Liver (tissue), 9 donors: ENCODE data around the gene PLXNA2. TPM values are rescaled to one million over a fixed set of nuclear protein-coding genes. Genes with fewer than 3 reads are reported as not detected.
A peak's percentile ranks its signal among the peaks of the same experiment; 100 is the strongest.

ENCODE experiments used
- DNase-seq: peaks from one replicate; pipeline ENCODE4 v3.0.0-alpha.2; 2017; ENCODE audit warnings: low spot score
- H3K27ac ChIP-seq, 2 donors: one replicate each; pipeline ENCODE4 v1.7.0; 2013; ENCODE audit warnings: inconsistent platforms in 2 of 2, low read length in 2 of 2, control low read depth in 1 of 2, low read depth in 1 of 2, mild to moderate bottlenecking in 1 of 2
- H3K27me3 ChIP-seq, 4 donors: one replicate each; pipeline versions ENCODE4 v1.6.1 to v1.7.0; 2013; ENCODE audit warnings: low read length in 3 of 4, inconsistent platforms in 1 of 4, mild to moderate bottlenecking in 1 of 4, moderate library complexity in 1 of 4; ENCODE audit not compliant: control insufficient read depth in 4 of 4, insufficient read depth in 4 of 4
- H3K36me3 ChIP-seq, 4 donors: one replicate each; pipeline versions ENCODE4 v1.6.1 to v1.7.0; 2013; ENCODE audit warnings: low read length in 3 of 4, mild to moderate bottlenecking in 3 of 4, low read depth in 1 of 4, moderate library complexity in 1 of 4; ENCODE audit not compliant: control insufficient read depth in 4 of 4, insufficient read depth in 3 of 4
- H3K4me1 ChIP-seq, 4 donors: one replicate each; pipeline versions ENCODE4 v1.6.1 to v1.7.0; 2013; ENCODE audit warnings: low read length in 3 of 4, mild to moderate bottlenecking in 3 of 4, moderate library complexity in 1 of 4; ENCODE audit not compliant: control insufficient read depth in 4 of 4, insufficient read depth in 4 of 4
- H3K4me3 ChIP-seq, 3 donors: one replicate each; pipeline versions ENCODE4 v1.6.1 to v1.7.0; 2013; ENCODE audit warnings: low read length in 3 of 3, control low read depth in 1 of 3, low read depth in 1 of 3, mild to moderate bottlenecking in 1 of 3
- H3K9ac ChIP-seq, 2 donors: one replicate each; pipeline ENCODE4 v1.7.0; 2013; ENCODE audit warnings: low read length in 2 of 2, mild to moderate bottlenecking in 2 of 2, moderate library complexity in 2 of 2, control low read depth in 1 of 2, low read depth in 1 of 2
- H3K9me3 ChIP-seq, 4 donors: one replicate each; pipeline versions ENCODE4 v1.6.1 to v1.7.0; 2013; ENCODE audit warnings: low read length in 3 of 4; ENCODE audit not compliant: control insufficient read depth in 4 of 4
- CTCF ChIP-seq: fragments of 150-350 bp; IDR thresholded peaks from 2 replicates; pipeline ENCODE4 v1.5.1; 2017; ENCODE audit warnings: improper control_type of control experiment, low read depth, low read length; ENCODE audit not compliant: missing input control
- EGR1 ChIP-seq, 2 donors: IDR thresholded peaks; 2 replicates each; pipeline ENCODE4 v1.6.1; 2016 to 2018; ENCODE audit warnings: antibody characterized with exemption in 2 of 2, low read depth in 2 of 2
- FOXA1 ChIP-seq: IDR thresholded peaks from 2 replicates; pipeline ENCODE4 v1.6.1; 2016; ENCODE audit warnings: antibody characterized with exemption
- FOXA2 ChIP-seq: IDR thresholded peaks from 2 replicates; pipeline ENCODE4 v1.6.1; 2016; ENCODE audit warnings: antibody characterized with exemption
- HNF4A ChIP-seq, 2 donors: conservative IDR thresholded peaks; 2 replicates each; pipeline ENCODE4 v1.6.1; 2016; ENCODE audit warnings: antibody characterized with exemption in 2 of 2, mild to moderate bottlenecking in 2 of 2
- HNF4G ChIP-seq: IDR thresholded peaks from 2 replicates; pipeline ENCODE4 v1.6.1; 2016; ENCODE audit warnings: antibody characterized with exemption
- JUND ChIP-seq, 2 donors: IDR thresholded peaks; 2 replicates each; pipeline ENCODE4 v1.6.1; 2016; ENCODE audit warnings: antibody characterized with exemption in 2 of 2
- NR2F2 ChIP-seq: IDR thresholded peaks from 2 replicates; pipeline ENCODE4 v1.6.1; 2016; ENCODE audit warnings: antibody characterized with exemption
- RAD21 ChIP-seq, 2 donors: IDR thresholded peaks; 2 replicates each; pipeline ENCODE4 v1.6.1; 2016; ENCODE audit warnings: antibody characterized with exemption in 2 of 2, mild to moderate bottlenecking in 2 of 2
- REST ChIP-seq: IDR thresholded peaks from 2 replicates; pipeline ENCODE4 v1.6.1; 2016; ENCODE audit warnings: antibody characterized with exemption, mild to moderate bottlenecking
- RXRA ChIP-seq, 2 donors: IDR thresholded peaks; 2 replicates each; pipeline ENCODE4 v1.6.1; 2017 to 2018; ENCODE audit warnings: antibody characterized with exemption in 2 of 2, mild to moderate bottlenecking in 1 of 2
- SP1 ChIP-seq: IDR thresholded peaks from 2 replicates; pipeline ENCODE4 v1.6.1; 2018; ENCODE audit warnings: antibody characterized with exemption, mild to moderate bottlenecking
- TAF1 ChIP-seq: conservative IDR thresholded peaks from 2 replicates; pipeline ENCODE4 v1.6.1; 2016; ENCODE audit warnings: antibody characterized with exemption, mild to moderate bottlenecking
- YY1 ChIP-seq: IDR thresholded peaks from 2 replicates; pipeline ENCODE4 v1.6.1; 2016; ENCODE audit warnings: antibody characterized with exemption, mild to moderate bottlenecking
- WGBS: extraction: QIAGEN DNeasy Blood & Tissue Kit; methylation state at CpG from one replicate; pipeline ENCODE4 v1.1.7; 2013; 5-methylcytosine and 5-hydroxymethylcytosine counted together
- polyA plus RNA-seq, 2 donors: library from polyadenylated mRNA; stranded (reverse) in 1 of 2; unstranded in 1 of 2; fragments of 200-250 nt in 1 of 2; fragments of >200 nt in 1 of 2; fragmentation: Nextera tagmentation in 1 of 2; extraction: Ambion mirVana in 1 of 2; gene quantifications; one replicate each; pipeline versions ENCODE4 v1.2.1 to v1.2.3, GENCODE V29; 2013 to 2015
- total RNA-seq, 2 donors: library from RNA; depleted of rRNA; stranded (reverse); fragments of >200 nt; gene quantifications; one replicate each; pipeline ENCODE4 v1.2.3, GENCODE V29; 2014
- TF ChIP-seq, protein P1 (sequence below): IDR thresholded peaks from 2 replicates; pipeline ENCODE4 v1.6.1; 2016; ENCODE audit warnings: antibody characterized with exemption
- TF ChIP-seq, protein P2 (sequence below): IDR thresholded peaks from 2 replicates; pipeline ENCODE4 v1.6.1; 2016; ENCODE audit warnings: antibody characterized with exemption
- donor health status: healthy.
- donor health status: healthy.
- donor health status: healthy.
- donor health status: healthy.
- donor health status: healthy.

Gene PLXNA2
- total and polyA plus RNA-seq, 4 donors = 1.8 to 9.2 (median 2.8) TPM

DNA sequence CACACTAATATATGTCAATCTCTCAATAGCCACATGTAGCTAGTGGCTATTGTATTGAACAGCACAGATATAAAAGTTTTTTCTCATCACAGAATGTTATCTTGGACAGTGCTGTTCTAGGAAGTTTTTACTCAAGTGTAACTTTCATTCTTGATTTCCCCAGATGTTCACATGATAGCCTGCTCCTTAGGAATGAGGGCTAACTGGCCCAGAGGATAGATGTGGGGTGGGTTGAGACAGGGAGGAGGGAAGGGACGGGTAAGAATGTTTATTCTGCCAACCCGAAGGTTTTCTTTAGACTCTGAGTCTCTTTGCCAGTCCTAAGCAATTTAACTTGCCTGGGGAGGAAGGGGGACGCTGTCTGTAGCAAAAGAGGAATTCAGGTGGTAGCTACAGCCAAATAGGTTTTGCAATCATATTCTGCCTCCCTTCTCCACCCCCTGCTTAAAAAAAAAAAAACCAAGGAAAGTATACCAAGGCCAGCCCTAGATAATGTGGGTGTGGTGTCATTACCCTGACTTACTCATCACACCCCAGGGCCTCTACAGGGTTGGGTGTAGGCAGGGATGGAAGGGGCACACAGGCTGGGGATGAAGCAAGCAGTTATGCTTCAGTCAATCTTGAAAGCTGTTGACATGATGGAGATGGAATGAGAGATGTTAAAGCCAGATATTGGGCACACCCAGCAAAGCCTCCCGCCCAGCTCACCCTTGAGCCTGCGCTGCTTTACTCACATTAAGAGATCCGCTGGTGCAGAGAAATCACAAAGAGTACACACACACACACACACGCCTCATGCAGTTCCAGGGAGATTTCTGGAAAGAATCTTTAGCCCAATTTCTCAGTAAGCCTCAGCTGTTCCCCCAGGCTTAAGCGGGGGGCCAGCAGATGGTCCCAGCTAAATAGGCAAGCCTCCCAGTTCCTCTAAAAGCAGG is 59.9 kb downstream of the PLXNA2 start (continued):
- no peak for TF ChIP-seq CTCF

DNA sequence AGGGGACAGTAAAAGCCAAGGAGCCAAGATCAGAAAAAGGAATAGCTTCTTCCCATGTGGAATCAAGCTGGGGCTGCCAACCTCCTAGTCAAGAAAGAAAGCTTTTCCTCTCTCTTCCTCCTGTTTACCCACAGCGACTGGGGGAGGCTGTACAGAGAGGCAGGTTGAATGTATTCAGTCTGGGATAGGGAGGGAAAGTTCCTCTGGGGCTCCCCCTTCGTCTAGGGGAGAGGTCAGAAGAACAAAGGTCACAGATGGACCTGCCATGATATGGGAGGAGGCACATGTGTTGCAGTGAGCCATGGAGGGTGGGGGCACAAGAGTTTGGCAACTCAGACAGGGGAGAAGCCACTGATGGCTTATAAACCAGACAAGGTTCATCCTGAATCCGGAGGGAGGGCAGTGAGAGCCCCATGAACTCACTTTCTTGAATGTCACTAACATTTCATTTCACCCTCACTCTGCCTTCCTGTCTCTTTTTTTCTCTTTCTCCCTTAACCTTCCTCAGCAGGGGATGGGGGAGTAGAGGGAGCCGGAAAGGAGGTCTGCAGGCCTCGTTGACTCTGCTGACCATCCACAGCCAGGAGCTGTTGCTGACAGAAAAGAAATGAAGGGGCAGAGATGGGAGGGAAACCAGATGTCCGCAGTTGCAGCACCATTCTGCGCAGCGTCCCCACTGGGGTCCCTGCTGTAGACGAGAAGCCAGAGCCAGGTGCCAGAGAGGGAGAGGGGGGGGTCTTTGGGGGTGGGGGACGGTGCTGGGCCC is 61.1 kb downstream of the PLXNA2 start:
- TF ChIP-seq EGR1 (IDR thresholded peaks at IDR 0.05; ENCODE audit: low read depth in 2 of 2) (no peak), FOXA1 (no peak), JUND (IDR thresholded peaks at IDR 0.05) (no peak), RAD21 (IDR thresholded peaks at IDR 0.05) (no peak), NR2F2 (no peak), TAF1 (no peak), YY1 (peak; percentile 12), HNF4G (peak; percentile 15), FOXA2 (no peak), SP1 (peak; percentile 79), REST (no peak), RXRA (IDR thresholded peaks at IDR 0.05) (peak; percentile 76 to 77), HNF4A (conservative IDR thresholded peaks at IDR 0.05) (peak; percentile 73 to 75)
- TF ChIP-seq, protein P1, sequence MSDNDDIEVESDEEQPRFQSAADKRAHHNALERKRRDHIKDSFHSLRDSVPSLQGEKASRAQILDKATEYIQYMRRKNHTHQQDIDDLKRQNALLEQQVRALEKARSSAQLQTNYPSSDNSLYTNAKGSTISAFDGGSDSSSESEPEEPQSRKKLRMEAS = no peak
- TF ChIP-seq, protein P2, sequence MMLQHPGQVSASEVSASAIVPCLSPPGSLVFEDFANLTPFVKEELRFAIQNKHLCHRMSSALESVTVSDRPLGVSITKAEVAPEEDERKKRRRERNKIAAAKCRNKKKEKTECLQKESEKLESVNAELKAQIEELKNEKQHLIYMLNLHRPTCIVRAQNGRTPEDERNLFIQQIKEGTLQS = no peak
- no peaks in the 10 kb centered on the region for H3K9me3 ChIP-seq
- no peaks in the 10 kb centered on the region for H3K36me3 ChIP-seq
- no peak overlapping the region for H3K9ac ChIP-seq
- H3K4me1 ChIP-seq = peaks cover 9 to 49% (median 33%) of the 10 kb centered on the region in 4 donors
- no peak for DNase-seq
- H3K27me3 ChIP-seq = no peaks in the 10 kb centered on the region
- no peak overlapping the region for H3K27ac ChIP-seq
- H3K4me3 ChIP-seq = no peak overlapping the region
- whole genome bisulfite sequencing = 72% methylated on average over 10 of the region's 10 CpGs
